NCI-H748 (cell line): ENCODE results near the gene OLFM1.

ENCODE experiments used
- DNase-seq: peaks from one replicate; lab custom pipeline; 2025; ENCODE audit not compliant: unreplicated experiment; lab: John Stamatoyannopoulos, UW

Gene OLFM1

GRCh38 chr9:135167356-135167755 is 79.9 kb downstream of the OLFM1 start:
- no peak for DNase-seq

DNA sequence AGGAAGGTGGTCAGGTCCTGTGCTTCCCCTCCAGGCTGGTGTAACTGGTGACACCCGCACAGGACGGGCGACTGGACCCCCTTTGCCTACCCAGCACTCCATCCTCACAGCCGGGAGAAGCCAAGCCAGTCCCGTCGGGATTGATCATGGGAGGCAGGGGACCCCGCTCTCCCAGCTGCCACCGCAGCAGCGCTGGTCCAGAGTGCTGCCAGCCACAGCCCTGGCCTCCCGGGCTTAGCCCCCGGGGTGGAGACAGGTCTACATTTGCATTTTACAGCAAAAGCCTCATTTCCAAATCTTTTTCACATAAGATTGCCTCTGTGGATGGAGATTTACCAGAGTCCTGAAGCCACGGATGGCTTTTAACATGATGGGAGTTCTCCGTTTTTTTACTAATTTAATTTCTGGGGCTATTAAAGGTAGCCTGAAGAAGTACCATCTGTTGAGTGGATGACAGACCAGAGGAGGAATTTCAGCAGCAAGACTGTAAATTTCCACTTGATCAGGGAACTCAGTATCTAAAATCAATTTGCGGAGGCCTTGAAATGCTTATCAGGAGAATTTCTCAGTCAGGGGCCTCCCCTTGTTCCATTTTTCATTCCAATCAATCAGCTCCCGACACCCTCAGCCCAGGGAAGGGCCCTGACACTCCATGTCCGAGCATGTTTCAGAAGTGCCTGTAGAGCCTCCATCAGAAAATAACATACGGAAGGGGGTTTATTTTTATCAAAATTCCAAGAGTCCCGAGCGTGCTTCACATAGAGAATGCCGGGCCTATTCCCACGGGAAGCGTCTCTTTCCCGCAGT is 80.6 kb downstream of the OLFM1 start:
- DNase-seq = no peak

- no peak for DNase-seq
Observed at GRCh38 chr9:135169709-135170226, 82.3 kb downstream of the OLFM1 start.

DNA sequence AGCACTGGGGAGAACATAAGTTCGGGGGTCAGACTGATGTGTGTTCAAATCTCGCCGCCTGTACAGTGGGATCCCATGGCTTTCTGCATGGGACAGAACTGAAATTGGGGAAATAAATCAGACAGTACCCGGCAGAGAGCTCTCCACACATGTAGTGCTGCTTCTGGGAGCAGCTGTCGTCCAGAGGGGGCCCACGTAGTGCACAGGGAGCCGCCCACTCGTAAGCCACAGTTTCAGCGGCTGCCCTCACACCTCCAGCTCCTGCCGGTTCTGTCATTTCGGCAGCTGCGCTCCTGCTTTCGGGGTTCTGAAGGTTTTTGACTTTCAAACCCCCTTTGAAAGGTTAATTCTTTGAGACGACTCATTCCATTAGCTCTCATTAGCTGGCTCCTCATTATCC is 83.1 kb downstream of the OLFM1 start:
- DNase-seq = no peak
